ENCODE results near the gene KPNA5. TPM values are rescaled to one million over a fixed set of nuclear protein-coding genes. Genes with fewer than 3 reads are reported as not detected.

KPNA5 gene
- polyA plus RNA-seq = 45.0 and 48.5 TPM in 2 replicates
- polyA minus RNA-seq = 59.4 and 95.7 TPM in 2 replicates

GRCh38 chr6:116680880-116681672 lies at the start of gene KPNA5:
Gene KPNA5, plus strand, starts transcription at chr6:116681211. Its CDS starts 124 bp downstream, at chr6:116681335.
- TF ChIP-seq EZH2 (IDR thresholded peaks at IDR 0.05; ENCODE audit: borderline replicate concordance, insufficient read depth, low read length, poor library complexity, severe bottlenecking) (no peak), RAD21 (conservative IDR thresholded peaks at IDR 0.05) (no peak), REST (IDR thresholded peaks at IDR 0.05; ENCODE audit: borderline replicate concordance) (peak; percentile 83), SMC3 (conservative IDR thresholded peaks at IDR 0.05; ENCODE audit: poor library complexity) (no peak), CTCF (IDR thresholded peaks at IDR 0.05; ENCODE audit: poor library complexity, severe bottlenecking) (peak; percentile 15), POLR2AphosphoS5 (IDR thresholded peaks at IDR 0.05) (peak; percentile 79), EP300 (conservative IDR thresholded peaks at IDR 0.05; ENCODE audit: poor library complexity, severe bottlenecking) (peak; percentile 30), MXI1 (conservative IDR thresholded peaks at IDR 0.05; ENCODE audit: poor library complexity, severe bottlenecking) (peak; percentile 86), TAF1 (IDR thresholded peaks at IDR 0.05; ENCODE audit: low read depth) (peak; percentile 66)
- Histone ChIP-seq H3K79me2 (replicated peaks; ENCODE audit: insufficient read depth, low read length) (peaks cover 33% of the 10 kb centered on the region), H2AFZ (ENCODE audit: low read depth, low read length) (peak within 1 kb of the TSS; percentile 94), H4K20me1 (ENCODE audit: insufficient read depth) (no peaks in the 10 kb centered on the region), H3K4me3 (ENCODE audit: low read length) (peak within 1 kb of the TSS; percentile 87), H3K9me3 (ENCODE audit: low read length) (no peaks in the 10 kb centered on the region), H3K9ac (ENCODE audit: low read length) (peak within 1 kb of the TSS; percentile 87), H3K27me3 (ENCODE audit: insufficient read depth, low read depth, low read length) (no peaks in the 10 kb centered on the region), H3K9me2 (ENCODE audit: insufficient read depth, low read length) (no peaks in the 10 kb centered on the region), H3K36me3 (ENCODE audit: insufficient read depth, low read length) (peaks cover 4% of the 10 kb centered on the region), H3K4me2 (ENCODE audit: low read length) (peak within 1 kb of the TSS; percentile 57), H3F3A (ENCODE audit: insufficient read depth, low read length, poor library complexity, severe bottlenecking) (peaks cover 4% of the 10 kb centered on the region), H3K27ac (ENCODE audit: low read length) (peak within 1 kb of the TSS; percentile 91)

GRCh38 chr6:116631379-116631990 lies 49.5 kb upstream of the KPNA5 start:
- H3F3A ChIP-seq (ENCODE audit: insufficient read depth, low read length, poor library complexity, severe bottlenecking) = no peaks in the 10 kb centered on the region
- no peaks in the 10 kb centered on the region for H4K20me1 ChIP-seq (ENCODE audit: insufficient read depth)
- peaks cover 10% of the 10 kb centered on the region for H3K36me3 ChIP-seq (ENCODE audit: insufficient read depth, low read length)
- H3K4me2 ChIP-seq (ENCODE audit: low read length) = no peak overlapping the region
- no peaks in the 10 kb centered on the region for H3K9me2 ChIP-seq (ENCODE audit: insufficient read depth, low read length)
- H3K79me2 ChIP-seq (replicated peaks; ENCODE audit: insufficient read depth, low read length) = no peaks in the 10 kb centered on the region
- no peak overlapping the region for H3K4me3 ChIP-seq (ENCODE audit: low read length)
- TF ChIP-seq MXI1 (conservative IDR thresholded peaks at IDR 0.05; ENCODE audit: poor library complexity, severe bottlenecking) (no peak), CTCF (IDR thresholded peaks at IDR 0.05; ENCODE audit: poor library complexity, severe bottlenecking) (no peak)
- no peak overlapping the region for H3K27ac ChIP-seq (ENCODE audit: low read length)
- H2AFZ ChIP-seq (ENCODE audit: low read depth, low read length) = no peak overlapping the region
- no peaks in the 10 kb centered on the region for H3K9me3 ChIP-seq (ENCODE audit: low read length)
- no peak overlapping the region for H3K9ac ChIP-seq (ENCODE audit: low read length)
- H3K27me3 ChIP-seq (ENCODE audit: insufficient read depth, low read depth, low read length) = no peaks in the 10 kb centered on the region

All from neural cell (in vitro differentiated cells).